KBM-7 (cell line): ENCODE results near the gene TMEM8B.
"Not testable (repeated sequence)": the region's sequence is repeated elsewhere in the genome, so short reads cannot be mapped to it uniquely, and the experiment has no call there.

Experiments
- DNase-seq: peaks from one replicate; pipeline ENCODE4 v3.0.0-alpha.2; 2015
- in situ Hi-C: fragments of 300-500 bp; cut with MboI; formaldehyde crosslinking; loops from 2 replicates; pipeline ENCODE4 v1.14.3; 2020; ENCODE audit warnings: low sequenced_read_pairs, low pct_unique_long_range_greater_than_20kb, mixed read lengths

The TMEM8B gene

GRCh38 chr9:35859310-35859989, 30.4 kb downstream of the TMEM8B start:
- in situ Hi-C loops, result no loop called here
- DNase-seq, result no peak

- DNase-seq, result no peak
- in situ Hi-C loops, result no loop called here
Measured at GRCh38 chr9:35859990-35860339, 30.9 kb downstream of the TMEM8B start.

- in situ Hi-C loops, result no loop called here
- DNase-seq, result no peak
Measured at GRCh38 chr9:35861161-35861897, 32.3 kb downstream of the TMEM8B start.

DNA sequence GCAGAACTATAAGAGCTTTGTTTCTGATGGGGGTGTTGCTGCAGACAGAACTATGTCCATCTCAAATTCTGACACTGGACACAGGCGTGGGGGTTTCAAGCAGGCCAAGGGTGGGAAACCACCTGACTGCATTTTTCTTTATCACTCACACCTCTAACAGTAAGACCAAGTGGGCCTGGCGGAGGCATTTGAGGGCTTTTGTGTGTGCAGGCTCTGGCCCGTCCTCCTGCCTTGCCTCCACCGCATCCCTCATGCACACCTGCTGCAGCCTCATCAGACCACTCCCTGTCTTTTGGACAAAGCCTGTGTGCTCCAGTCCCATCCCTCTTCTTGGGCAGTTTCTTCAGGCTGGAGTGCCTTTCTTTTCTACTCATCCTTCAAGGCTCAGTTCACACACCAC, 33.3 kb downstream of the TMEM8B start:
- in situ Hi-C loops, result no loop called here
- DNase-seq, result no peak

DNA sequence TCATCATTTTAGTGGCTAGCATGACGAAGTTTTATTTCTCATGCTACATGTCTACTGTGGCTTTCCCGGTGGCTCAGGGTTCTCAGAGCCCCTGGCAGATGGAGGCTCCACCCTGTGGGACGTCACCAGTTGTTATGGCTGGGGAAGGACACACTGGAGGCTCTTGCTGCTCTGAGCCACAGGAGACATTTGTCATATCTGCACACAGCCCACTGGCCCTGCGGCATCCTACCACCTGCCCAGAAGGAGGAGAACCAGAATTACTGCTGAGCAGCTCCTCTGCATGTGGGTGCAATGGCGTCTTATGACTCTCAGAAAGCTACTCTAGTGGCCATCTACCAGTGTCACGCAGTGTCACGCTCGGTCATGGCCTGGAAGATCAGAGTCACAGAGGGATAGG, 34.6 kb downstream of the TMEM8B start:
- in situ Hi-C loops, result no loop called here
- no peak for DNase-seq

DNA sequence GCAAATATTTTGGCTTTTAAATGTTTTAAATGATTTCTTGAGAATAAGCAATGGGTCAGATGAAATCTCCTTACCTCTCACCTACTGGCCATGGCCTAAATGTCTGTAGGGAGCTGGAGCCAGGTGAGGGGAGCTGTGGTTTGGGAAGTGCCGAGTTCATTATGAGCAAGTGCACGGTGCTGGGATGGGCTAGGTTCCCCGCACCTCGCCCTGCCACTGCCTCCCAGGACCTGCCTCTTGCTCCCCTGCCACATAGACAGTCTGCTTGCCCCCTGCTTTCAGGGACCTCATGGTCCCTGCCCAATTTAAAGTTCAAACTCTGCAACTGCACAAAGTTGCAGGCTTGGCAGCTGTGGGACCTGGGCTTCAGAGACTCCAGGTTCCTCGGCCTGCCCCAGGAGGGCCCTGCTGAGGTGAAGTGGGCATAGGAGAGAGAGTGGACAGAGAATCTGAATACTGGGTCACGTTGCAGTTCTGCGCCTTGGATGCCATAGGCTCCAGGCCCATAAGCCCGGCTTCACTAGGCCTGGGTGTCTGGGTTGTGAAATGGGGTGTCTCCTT, 35.7 kb downstream of the TMEM8B start:
- in situ Hi-C loops, result no loop called here
- no peak for DNase-seq

DNA sequence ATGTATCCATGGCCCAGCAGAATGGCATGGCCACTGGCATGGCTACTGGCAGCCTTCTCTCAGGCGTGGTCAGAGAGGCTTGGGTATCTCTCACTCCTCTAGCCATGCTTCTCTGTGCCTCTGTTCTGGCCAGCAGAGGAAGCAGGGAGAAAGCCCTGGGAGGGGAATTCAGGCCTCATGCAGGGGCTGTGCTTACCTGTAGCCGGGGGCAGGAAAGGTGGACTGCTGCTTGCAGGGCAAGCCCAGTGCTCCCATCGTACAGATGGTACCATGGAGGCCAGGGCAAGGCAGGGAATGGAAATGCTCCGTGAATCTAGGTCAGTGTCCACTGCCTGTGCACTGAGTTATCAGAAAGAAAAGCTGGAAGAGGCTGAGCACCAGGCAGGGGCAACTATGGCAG, 38.5 kb downstream of the TMEM8B start:
- in situ Hi-C loops, result no loop called here
- DNase-seq, result no peak

GRCh38 chr9:35868933-35869332, 39.9 kb downstream of the TMEM8B start:
- DNase-seq, result no peak
- in situ Hi-C loops, result no loop called here

- DNase-seq, result no peak
- in situ Hi-C loops, result no loop called here
Measured at GRCh38 chr9:35869621-35870216, 40.7 kb downstream of the TMEM8B start.

DNA sequence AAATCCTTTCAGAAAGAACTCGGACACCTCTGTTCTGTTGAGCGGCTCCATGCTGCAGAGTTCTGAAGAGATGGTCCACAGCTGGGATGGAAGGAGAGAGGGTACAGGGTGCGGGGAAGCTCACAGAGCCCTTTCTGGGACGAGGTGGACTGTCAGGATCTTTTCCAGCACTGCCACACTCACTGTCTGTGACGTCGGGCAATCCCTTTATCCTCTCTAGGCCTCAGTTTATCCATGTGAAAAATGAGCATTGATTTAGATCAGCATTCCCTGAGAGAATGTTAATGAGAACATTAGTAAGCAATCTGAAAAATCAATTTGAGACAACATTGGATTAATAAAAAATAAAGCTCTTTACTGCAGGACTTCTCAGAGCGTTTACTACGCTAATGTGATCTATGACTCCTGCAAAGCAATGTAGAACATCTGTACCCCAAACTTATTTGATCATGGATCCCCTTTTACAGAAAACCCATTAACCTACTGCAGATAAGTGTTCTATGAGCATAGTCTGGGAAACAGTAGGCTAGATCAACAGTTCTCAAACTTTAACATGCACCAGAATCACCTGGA, 41.4 kb downstream of the TMEM8B start, which contains the start of gene OR13J1:
OR13J1 (minus strand) TSS at position 51 of the 573 bp plus-strand sequence; CDS start at position 51, 0 bp downstream.
- no peak for DNase-seq
- in situ Hi-C loops, result no loop called here

DNA sequence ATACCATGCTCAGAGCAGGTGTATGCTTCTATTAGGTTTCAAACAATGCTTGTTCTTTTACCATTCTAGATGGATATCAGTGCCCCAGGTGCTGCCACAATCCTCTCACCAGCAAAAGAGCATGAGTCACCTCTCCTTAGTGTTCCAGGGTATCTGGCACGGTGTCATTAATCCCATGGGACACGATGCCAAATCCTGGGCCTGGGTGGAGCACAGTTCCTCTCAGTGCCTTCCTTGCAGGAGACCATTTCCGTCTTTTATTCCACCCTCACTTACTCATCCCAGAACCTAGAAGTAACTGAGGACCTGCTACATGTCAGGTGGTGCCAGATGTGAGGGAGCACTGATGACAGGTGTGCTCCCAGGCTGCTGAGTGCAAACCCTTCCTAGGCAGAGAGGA, 42.5 kb downstream of the TMEM8B start:
- DNase-seq, result no peak
- in situ Hi-C loops, result no loop called here

GRCh38 chr9:35872505-35872904, 43.5 kb downstream of the TMEM8B start:
- DNase-seq, result no peak
- in situ Hi-C loops, result no loop called here

DNA sequence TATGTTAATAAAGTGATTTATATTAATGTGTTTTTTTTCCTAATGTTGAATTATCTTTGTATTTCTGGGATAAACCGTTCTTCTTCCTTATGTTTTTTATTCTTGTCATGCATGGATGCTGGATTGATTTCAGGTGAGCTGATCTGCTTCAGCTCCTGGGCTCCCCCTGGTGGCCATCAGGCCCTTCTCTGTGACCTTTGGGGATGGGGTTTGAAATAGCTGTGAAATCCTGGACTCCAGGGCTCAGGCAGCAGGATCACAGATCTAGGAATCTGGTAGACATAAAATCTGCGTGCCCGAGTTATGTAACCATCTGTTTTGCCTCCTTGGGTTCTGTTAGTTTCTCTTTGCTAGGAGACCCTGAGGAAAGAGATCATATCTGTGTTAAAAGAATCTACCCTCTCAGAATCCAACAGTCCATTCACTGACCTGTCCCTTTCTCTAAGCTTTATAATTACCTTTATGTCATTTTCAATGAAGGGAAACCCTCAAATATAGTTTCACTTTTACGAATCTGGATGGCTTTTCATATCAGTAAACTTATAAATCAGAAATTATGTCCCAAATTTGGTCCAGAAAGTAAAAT, 53.3 kb downstream of the TMEM8B start:
- in situ Hi-C loops, result no loop called here

GRCh38 chr9:35882996-35883395, 54.0 kb downstream of the TMEM8B start:
- in situ Hi-C loops, result no loop called here
- no peak for DNase-seq

More for the DNA sequence above, 53.3 kb downstream of the TMEM8B start:
- peak; percentile 73 for DNase-seq

DNA sequence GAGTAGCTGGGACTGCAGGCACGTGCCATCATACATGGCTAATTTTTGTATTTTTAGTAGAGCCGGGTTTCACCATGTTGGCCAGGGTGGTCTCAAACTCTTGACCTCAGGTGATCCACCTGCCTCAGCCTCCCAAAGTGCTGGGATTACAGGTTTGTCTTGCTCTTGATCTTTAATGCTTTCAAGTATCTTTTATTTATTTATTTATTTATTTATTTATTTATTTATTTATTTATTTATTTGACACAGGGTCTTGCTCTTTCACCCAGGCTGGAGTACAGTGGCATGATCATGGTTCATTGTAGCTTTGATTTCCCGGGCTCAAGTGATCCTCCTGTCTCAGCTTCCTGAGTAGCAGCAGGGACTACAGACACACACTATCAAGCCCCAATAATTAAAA, 55.9 kb downstream of the TMEM8B start:
- DNase-seq, in situ Hi-C loops: not testable (repeated sequence)

DNA sequence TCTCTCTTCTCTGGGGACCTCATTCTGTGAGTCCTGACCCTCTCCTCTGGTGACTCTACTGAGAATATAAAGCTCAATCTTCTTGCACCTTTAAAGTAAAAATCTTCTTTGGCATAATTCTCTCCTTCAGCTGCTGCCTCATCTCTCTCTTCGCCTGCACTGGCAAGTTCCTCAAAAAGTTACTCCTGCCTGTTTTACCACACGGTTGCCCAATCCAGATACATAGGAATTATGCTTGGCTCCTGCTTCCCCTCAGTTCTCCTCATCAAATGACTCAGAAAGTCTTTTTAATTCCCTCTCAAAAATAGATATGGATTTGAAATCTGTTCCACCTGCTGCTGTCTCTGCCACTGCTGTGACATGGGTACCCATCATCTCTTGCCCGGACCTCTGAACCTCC, 62.6 kb downstream of the TMEM8B start:
- in situ Hi-C loops, result no loop called here
- DNase-seq, result peak; percentile 43

DNA sequence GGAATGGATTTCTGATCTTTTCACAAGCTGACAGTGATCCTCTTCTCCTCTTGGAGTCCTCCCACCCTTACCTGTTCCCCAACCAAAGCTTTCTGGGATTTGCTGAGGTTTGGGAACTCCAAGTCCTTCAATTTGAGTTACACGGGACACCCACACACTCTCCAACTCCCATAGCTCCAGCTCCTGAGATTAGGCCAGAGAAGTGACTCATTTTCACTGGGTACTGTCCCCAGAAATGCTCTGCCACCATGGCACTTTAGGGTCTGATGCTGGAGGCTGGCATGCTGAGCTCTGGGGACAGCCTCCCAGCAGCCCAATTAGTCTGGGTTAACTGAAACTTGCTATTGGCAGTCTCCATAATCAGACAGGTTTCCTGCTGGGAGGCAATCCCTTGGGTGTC, 63.0 kb downstream of the TMEM8B start:
- in situ Hi-C loops, result no loop called here
- no peak for DNase-seq

DNA sequence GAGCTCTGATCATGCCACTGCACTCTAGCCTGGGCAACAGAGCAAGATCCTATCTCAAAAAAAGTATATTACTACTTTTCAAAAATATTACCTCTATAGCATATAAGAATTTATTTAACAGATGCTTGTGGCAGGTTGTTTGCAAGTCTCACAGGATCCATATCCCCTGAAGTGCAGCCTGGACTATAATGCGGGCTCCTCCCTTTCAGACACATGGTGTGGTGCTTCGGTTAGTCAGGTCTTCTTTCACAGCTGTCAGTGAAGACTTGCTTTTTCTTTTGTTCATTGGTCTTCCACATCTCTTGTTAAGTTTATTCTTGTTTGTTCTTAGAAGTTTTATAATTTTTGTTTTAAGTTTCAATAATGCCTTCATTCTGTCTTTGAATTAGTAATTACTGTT, 67.5 kb downstream of the TMEM8B start:
- in situ Hi-C loops, result no loop called here
- DNase-seq, result no peak

GRCh38 chr9:35897376-35898099, 68.5 kb downstream of the TMEM8B start:
- DNase-seq, in situ Hi-C loops: not testable (repeated sequence)
